Loucy (cell line): Measurements from ENCODE around the gene TMEM51.
A peak's percentile ranks its signal among the peaks of the same experiment; 100 is the strongest.

ENCODE experiments used
- H2AFZ ChIP-seq: fragments of 200-600 bp; sonication (generic); 2 replicates; pipeline ENCODE4 v1.6.0; 2016; ENCODE audit warnings: antibody characterized with exemption, mild to moderate bottlenecking, low read length, moderate library complexity
- H3F3A ChIP-seq: fragments of 200-600 bp; 2 replicates; pipeline ENCODE4 v1.6.0; 2016; ENCODE audit warnings: antibody characterized with exemption, low read depth, mild to moderate bottlenecking
- H3K27me3 ChIP-seq: fragments of 200-600 bp; sonication (generic); 2 replicates; pipeline ENCODE4 v1.6.1; 2014; ENCODE audit warnings: low read length, mild to moderate bottlenecking; ENCODE audit not compliant: insufficient read depth, poor library complexity, severe bottlenecking
- H3K36me3 ChIP-seq: fragments of 200-600 bp; sonication (generic); 2 replicates; pipeline ENCODE4 v1.6.1; 2016; ENCODE audit warnings: low read length; ENCODE audit not compliant: insufficient read depth
- H3K4me1 ChIP-seq: fragments of 200-600 bp; sonication (generic); 2 replicates; pipeline ENCODE4 v1.5.1; 2014; ENCODE audit warnings: low read length, mild to moderate bottlenecking; ENCODE audit not compliant: insufficient read depth, poor library complexity, severe bottlenecking
- H3K4me2 ChIP-seq: fragments of 200-600 bp; sonication (generic); 2 replicates; pipeline ENCODE4 v1.6.0; 2014; ENCODE audit warnings: antibody characterized with exemption, low read length, low read depth, mild to moderate bottlenecking; ENCODE audit not compliant: poor library complexity, severe bottlenecking
- H3K4me3 ChIP-seq: fragments of 200-600 bp; sonication (generic); 2 replicates; pipeline ENCODE4 v1.5.1; 2014; ENCODE audit warnings: low read length, mild to moderate bottlenecking, mixed read lengths; ENCODE audit not compliant: poor library complexity, severe bottlenecking
- H3K79me2 ChIP-seq: fragments of 200-600 bp; sonication (generic); 2 replicates; pipeline ENCODE4 v1.6.1; 2014; ENCODE audit warnings: low read length; ENCODE audit not compliant: insufficient read depth
- H3K9ac ChIP-seq: fragments of 200-600 bp; sonication (generic); 2 replicates; pipeline ENCODE4 v1.6.0; 2014; ENCODE audit warnings: mild to moderate bottlenecking, low read depth, low read length, moderate library complexity; ENCODE audit not compliant: poor library complexity, severe bottlenecking
- H3K9me2 ChIP-seq: fragments of 200-600 bp; sonication (generic); replicated peaks from 2 replicates; pipeline ENCODE4 v1.6.1; 2016; ENCODE audit warnings: low read depth, low read length, mixed read lengths
- H3K9me3 ChIP-seq: fragments of 200-600 bp; sonication (generic); 2 replicates; pipeline ENCODE4 v1.6.1; 2014; ENCODE audit warnings: mild to moderate bottlenecking, antibody characterized with exemption, low read length, low read depth; ENCODE audit not compliant: insufficient read depth
- H4K20me1 ChIP-seq: fragments of 200-600 bp; sonication (generic); 2 replicates; pipeline ENCODE4 v1.6.0; 2014; ENCODE audit warnings: antibody characterized with exemption, low read length, mild to moderate bottlenecking; ENCODE audit not compliant: insufficient read depth, poor library complexity, severe bottlenecking
- EZH2phosphoT487 ChIP-seq: fragments of 200-600 bp; IDR thresholded peaks from 2 replicates; pipeline ENCODE4 v1.6.1; 2018; ENCODE audit warnings: antibody characterized with exemption, mild to moderate bottlenecking, moderate library complexity, borderline replicate concordance
- TF ChIP-seq, protein P1 (sequence below): fragments of 200-600 bp; sonication (generic); conservative IDR thresholded peaks from 2 replicates; pipeline ENCODE4 v1.5.1; 2014; ENCODE audit warnings: mild to moderate bottlenecking, antibody characterized with exemption, low read length

TMEM51 gene

DNA sequence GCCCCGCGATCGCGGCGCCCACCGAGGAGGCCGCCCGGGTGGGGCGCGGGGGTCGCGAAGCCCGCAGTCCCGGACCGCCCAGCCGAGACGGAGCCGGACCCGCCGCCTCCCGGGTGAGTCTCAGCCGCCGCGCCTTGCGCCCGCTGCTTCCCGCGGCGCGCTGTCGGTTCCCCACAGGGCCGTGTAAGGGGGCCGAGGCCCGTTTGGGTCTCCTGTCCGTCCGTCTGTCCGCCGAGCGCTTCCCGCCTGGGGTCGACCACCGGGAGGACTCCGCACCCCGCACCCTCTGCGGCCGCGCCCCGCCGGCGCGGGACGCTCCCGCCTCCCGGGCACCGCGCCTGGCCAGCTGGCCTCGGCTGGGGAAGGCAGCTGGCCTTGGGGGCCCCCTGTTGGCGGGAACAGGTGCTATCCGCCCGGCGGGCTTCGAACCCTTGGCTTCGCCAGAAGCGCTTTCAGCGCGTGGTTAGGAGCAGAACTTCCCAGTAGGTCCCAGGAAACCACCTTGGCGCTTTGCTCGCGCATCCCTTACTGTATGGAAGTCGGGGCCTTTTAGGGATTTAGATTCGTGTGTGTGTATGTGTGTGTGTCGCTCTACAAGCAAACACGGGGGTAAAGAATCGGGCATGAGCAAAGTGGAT is 414 bp downstream of the TMEM51 start:
- no peaks in the 10 kb centered on the region for H3K9me3 ChIP-seq
- no peak for TF ChIP-seq EZH2phosphoT487
- TF ChIP-seq, protein P1, sequence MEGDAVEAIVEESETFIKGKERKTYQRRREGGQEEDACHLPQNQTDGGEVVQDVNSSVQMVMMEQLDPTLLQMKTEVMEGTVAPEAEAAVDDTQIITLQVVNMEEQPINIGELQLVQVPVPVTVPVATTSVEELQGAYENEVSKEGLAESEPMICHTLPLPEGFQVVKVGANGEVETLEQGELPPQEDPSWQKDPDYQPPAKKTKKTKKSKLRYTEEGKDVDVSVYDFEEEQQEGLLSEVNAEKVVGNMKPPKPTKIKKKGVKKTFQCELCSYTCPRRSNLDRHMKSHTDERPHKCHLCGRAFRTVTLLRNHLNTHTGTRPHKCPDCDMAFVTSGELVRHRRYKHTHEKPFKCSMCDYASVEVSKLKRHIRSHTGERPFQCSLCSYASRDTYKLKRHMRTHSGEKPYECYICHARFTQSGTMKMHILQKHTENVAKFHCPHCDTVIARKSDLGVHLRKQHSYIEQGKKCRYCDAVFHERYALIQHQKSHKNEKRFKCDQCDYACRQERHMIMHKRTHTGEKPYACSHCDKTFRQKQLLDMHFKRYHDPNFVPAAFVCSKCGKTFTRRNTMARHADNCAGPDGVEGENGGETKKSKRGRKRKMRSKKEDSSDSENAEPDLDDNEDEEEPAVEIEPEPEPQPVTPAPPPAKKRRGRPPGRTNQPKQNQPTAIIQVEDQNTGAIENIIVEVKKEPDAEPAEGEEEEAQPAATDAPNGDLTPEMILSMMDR = peak; percentile 37; the same call in 1 of the 2 replicates
- no peaks in the 10 kb centered on the region for H3K79me2 ChIP-seq
- no peaks in the 10 kb centered on the region for H3K36me3 ChIP-seq
- H2AFZ ChIP-seq = no peak overlapping the region
- H3K4me3 ChIP-seq = no peak overlapping the region
- H4K20me1 ChIP-seq = no peaks in the 10 kb centered on the region
- peaks cover 12% of the 10 kb centered on the region for H3K27me3 ChIP-seq
- no peak overlapping the region for H3K9ac ChIP-seq
- no peaks in the 10 kb centered on the region for H3K9me2 ChIP-seq
- no peaks in the 10 kb centered on the region for H3F3A ChIP-seq
- H3K4me1 ChIP-seq = no peaks in the 10 kb centered on the region
- no peak overlapping the region for H3K4me2 ChIP-seq

DNA sequence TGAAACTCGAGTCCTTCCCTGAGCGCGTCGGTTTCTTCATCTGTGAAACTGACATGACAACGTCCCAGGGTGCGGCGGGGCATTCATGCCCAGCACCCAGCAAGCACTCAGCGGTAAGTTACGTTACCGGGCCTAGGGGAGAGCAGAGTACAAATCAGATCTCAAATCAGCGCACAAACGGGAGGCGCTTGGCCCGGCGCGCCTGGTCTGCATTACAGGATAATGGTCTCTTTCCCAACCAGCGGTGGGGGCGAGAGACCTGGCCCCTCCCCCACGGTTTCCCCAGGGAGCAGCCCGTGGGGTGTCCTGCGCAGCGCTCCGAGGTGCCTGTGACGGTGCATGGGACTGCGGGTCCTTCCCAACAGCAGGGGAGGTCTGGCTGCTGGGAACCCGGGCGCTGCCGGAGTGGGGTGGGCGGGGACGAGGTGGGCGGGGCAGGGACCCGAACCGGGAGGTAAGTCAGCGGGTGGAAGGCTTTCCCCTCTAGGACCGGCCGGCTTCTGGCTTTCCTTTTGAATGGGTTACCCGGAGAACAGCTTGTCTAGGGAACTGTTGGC is 1.0 kb downstream of the TMEM51 start:
- Histone ChIP-seq H3K79me2 (no peaks in the 10 kb centered on the region), H3K27me3 (peaks cover 12% of the 10 kb centered on the region), H3K4me3 (no peak overlapping the region), H3K9me2 (no peaks in the 10 kb centered on the region), H3K9me3 (no peaks in the 10 kb centered on the region), H3K4me1 (no peaks in the 10 kb centered on the region), H3K9ac (no peak overlapping the region), H2AFZ (no peak overlapping the region), H3K4me2 (no peak overlapping the region), H3K36me3 (no peaks in the 10 kb centered on the region), H4K20me1 (no peaks in the 10 kb centered on the region), H3F3A (no peaks in the 10 kb centered on the region)
- TF ChIP-seq, protein P1 = no peak; the same call in 1 of the 2 replicates
- no peak for TF ChIP-seq EZH2phosphoT487

- H3K9me3 ChIP-seq = no peaks in the 10 kb centered on the region
- H3K4me2 ChIP-seq = no peak overlapping the region
- H3K9ac ChIP-seq = no peak overlapping the region
- H3K9me2 ChIP-seq = no peaks in the 10 kb centered on the region
- peaks cover 12% of the 10 kb centered on the region for H3K27me3 ChIP-seq
- TF ChIP-seq, protein P1 = no peak
- TF ChIP-seq EZH2phosphoT487 = no peak
- H2AFZ ChIP-seq = no peak overlapping the region
- no peaks in the 10 kb centered on the region for H3K36me3 ChIP-seq
- no peaks in the 10 kb centered on the region for H3K79me2 ChIP-seq
- no peaks in the 10 kb centered on the region for H3K4me1 ChIP-seq
- no peak overlapping the region for H3K4me3 ChIP-seq
- H3F3A ChIP-seq = no peaks in the 10 kb centered on the region
- H4K20me1 ChIP-seq = no peaks in the 10 kb centered on the region
Observed at GRCh38 chr1:15155191-15155590, 1.6 kb downstream of the TMEM51 start.
